Femur (tissue), 1 donor: ENCODE results near the gene AJAP1.

Experiments used
- DNase-seq: peaks from one replicate; pipeline ENCODE4 v3.0.0-alpha.2; 2017

The AJAP1 gene

GRCh38 chr1:4703646-4704045 is 49.2 kb downstream of the AJAP1 start:
- no peak for DNase-seq

DNA sequence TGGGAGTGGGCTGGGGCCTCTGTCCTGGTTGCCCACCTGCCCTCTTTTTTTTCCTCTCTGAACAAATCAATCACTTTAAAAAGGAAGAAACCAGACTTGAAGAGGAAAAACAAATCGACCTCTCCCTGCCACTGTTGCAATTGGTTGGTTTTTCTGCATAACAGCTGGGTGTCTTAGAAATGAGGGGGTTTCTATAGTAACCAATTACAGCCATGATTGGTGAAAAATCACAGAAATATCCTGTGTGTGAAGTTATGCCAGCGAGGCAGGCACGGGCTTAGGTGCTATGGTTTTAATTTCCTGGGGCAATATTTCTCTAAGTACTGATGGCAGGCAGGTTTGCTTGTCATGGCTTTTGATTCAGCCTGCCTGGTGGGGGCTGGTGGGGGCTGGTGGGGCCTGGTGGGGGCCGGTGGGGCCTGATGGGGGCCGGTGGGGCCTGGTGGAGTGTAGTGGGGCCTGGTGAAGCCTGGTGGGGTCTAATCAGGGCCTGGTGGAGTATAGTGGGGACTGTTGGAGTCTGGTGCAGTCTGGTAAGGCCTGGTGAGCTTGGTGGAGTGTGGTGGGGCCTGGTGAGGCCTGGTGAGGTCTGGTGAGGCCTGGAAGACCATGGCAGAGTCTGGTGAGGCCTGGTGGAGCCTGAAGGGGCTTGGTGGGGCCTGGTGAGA is 54.6 kb downstream of the AJAP1 start:
- no peak for DNase-seq

DNA sequence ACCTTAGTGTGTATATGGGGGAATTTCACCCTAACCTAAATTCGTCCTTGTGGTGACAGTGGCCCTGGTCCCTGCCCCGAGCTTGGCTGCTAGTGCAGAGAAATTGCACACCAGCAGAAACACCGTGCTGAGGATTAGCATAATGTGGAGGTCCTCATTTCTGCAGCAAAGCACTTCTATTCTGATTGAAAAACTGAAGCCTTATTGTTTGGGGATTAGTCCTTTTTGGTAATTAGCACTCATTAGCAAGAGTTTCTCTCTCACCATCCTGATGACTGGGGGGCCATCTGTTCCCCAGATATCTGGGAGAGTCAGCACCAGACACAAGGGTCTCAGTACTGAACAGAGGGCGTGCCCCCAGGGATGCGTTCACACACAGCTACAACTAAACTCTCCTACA is 55.2 kb downstream of the AJAP1 start:
- no peak for DNase-seq

DNA sequence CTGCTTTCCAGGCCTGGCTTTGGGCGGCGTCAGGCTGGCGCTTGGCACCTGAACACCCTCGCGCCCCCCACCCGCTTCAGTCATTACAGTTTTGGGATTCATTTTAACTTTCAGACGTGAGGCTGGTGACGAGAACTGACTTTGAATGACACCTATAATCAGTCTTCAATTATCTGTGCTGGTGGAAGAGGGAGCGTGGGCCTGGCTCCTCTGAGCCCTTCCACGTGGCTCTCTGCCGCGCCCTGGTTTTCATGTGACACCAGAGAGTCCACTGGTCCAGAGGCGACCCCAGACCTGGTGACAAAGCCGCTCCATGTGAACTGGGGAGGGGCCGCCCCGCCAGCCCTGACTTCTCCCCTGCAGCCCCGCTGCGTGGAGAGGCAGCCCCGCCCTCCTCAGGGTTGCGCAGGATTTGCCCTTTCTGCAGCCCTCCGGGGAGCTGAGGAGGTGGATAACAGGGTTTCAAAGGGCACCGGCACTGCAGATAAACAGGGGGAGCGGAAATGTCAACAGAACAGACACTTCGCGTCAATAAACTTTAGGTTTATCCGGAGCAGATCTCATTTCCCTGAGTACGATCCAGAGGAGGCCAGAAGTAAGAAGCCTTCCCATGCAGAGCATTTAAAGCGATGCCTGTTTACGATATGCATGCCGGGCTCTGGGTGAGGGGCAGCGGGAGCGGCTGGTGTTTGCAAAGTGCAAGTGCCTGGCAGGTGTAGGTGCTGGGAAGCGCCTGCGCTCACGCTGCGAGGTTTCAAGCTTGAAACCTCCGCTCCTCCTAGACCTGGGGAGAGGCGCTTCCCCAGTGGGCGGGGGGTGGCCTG is 56.4 kb downstream of the AJAP1 start:
- no peak for DNase-seq

GRCh38 chr1:4711416-4712275 is 57.2 kb downstream of the AJAP1 start:
- DNase-seq: no peak

DNA sequence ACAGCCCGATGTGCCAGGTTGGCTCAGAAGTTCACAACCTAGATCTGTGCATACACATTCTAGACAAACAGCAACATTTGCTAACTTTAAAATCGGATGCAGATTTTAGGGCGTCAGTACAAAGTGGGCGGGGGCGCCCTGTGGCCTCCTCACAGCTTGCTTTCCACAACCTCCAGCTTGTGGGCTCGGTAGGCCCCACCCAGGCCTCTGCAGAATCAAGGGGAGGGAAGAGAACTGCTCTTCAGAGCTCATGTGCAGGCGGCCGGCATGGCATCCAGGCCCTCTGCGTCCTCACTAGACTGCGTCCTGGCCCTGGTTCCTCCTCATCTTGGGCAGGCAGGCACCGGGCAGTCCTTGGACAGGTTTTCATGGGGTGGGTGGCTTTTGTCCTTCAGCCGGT is 59.3 kb downstream of the AJAP1 start:
- DNase-seq: no peak

DNA sequence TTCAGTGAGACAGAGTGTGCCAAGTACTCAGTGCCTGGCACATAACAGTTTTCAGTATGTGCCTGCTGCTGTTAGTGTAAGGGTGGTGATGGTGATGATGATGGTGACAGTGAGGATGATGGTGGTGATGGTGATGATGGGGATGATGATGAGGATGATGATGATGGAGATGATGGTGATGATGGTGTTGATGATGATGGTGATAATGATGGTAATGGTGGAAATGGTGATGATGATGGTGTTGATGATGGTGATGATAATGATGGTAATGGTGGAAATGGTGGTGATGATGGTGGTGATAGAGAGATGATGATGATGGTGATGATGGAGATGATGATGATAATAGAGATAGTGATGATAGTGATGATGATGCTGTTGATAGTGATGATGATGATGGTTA is 62.0 kb downstream of the AJAP1 start:
- DNase-seq: no peak

DNA sequence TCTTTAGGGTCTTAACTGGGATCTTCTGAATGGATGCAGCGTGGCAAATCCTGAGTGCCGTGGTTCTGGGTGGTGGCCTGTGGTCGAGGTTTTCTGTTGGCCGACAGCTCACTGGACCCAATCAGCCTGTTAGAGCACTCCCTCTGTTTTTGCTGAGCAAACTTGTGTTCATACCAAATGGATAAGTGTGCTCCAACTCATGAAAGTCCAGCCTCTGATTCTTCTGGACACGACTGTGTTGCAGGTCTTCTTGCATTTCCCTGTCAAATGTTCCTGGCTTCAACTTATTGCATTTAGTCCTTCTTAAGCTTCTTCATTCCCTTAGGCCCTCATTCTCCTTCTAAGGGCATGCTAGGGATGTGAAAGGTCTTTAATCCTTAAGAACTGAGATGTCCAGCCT is 63.7 kb downstream of the AJAP1 start:
- no peak for DNase-seq

GRCh38 chr1:4723106-4723505 is 68.7 kb downstream of the AJAP1 start:
- no peak for DNase-seq

DNA sequence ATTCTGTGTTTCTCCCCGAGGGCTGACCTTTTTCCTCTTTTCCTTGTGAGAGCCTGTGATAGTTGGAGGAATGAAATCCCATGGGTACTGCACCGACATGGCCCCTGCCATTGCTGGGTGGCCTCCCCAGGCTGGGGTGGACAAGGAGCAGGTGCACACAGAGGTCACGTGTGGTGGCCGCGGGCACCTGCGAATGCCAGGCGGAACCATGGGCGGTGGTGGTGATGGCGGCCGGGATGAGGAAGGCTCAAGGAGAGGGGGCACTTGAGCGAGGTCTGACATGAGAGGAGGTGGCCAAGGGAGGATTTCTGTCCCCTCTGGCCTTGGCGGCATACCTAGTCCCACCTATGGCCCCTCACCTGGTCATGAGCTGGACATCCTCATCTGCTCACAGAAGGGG is 69.6 kb downstream of the AJAP1 start:
- DNase-seq: no peak

DNA sequence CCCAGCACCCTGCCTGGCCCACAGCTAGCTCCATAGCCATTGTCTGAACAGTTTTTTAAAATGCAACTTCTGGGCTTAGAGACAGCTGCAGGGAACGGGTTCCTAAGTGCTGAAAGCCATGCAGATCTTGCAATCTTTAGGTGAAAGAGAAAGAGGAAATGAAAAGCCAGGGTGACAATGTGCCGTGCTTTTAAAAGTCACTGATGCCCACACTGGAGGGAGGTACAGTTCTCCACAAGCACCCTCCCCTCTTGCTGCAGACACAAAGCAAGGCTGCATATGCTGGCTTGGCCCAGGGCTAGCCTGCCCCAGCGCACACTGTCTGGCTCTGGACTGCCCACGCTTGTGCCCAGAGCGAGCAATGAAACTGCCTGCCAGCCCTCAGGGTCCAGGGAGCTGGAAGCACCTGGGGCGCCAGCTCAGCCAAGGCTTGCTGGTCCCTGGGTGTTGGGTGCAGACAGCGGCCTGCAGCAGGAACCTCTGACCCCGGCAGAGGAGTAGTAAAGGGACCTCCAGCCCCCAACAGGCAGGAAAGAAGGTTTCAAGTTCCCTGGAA is 70.4 kb downstream of the AJAP1 start:
- DNase-seq: no peak

DNA sequence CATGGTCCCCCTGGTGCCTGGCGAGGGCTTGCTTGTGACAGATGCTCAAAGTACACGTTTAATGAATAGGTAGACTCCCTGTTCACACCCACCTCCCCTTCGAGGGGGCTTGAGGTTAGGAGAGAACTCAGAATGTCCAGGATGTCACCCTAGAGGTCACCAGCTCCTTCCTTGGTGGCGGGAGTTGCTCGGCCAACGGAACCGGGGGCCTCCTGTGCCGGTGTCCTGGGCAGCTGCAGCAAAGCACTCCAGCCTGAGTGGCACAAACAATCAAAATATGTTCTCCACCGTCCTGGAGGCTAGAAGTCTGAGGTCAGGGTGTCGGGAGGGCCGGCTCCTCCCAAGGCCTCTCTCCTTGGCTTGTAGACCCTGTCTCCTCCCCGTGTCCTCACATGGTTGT is 71.0 kb downstream of the AJAP1 start:
- no peak for DNase-seq

GRCh38 chr1:4726620-4727341 is 72.4 kb downstream of the AJAP1 start:
- DNase-seq: no peak

DNA sequence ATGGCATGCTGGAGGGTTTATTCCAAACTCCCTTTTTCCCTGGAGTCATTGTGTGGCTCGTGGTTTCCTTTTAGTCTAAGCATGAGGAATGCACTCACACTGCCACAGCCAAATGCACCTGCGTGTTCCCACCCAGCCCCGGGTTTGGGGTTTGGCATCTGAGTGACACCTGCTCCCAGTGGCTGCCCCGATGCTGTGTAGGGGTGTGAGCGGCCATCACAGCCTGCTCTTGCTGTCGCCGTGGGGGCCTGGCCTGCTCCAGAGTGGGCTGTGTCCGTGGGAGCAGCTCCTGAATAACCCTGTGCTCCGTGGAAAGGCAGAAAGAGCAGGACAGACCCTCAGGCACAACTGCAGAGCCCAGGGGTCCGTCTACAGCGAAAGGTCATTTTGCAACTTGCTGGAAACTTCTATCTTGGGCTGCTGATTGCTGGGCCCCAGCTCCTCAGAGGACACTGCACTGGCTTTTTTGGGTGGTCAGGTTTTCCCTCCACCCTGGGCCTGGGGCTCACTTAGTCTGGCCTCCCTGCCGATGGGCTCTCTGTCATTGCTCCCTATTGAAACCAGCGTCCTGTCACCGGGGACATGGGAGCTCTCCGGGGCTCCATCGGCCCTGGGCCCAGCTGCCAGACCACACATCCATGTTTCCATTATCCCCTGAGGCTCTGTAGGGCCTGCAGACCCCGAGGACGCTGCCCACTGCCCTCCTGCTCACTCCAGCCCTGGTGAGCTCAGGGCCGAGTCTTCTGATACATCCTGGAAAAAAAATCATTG is 74.1 kb downstream of the AJAP1 start:
- no peak for DNase-seq

DNA sequence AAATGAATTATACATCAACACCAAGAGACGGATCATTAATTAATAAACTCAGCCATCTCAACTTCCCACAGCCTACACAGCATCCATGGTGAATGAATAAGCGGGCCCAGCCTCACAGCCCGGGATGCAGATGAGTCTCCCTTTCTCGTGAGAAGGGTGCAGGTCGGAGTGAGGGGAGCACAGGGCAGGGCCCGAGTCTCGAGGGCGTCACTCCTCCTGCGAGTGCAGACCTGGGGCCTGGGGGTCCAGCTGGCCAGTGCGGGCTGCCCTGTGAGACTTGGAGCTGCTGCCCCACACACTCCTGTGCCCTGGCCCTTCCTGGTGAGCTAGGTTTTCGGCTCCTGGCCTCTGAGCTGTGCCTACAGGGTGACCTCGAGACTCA is 74.7 kb downstream of the AJAP1 start:
- DNase-seq: no peak

GRCh38 chr1:4730078-4730477 is 75.7 kb downstream of the AJAP1 start:
- no peak for DNase-seq

GRCh38 chr1:4733446-4734177 is 79.2 kb downstream of the AJAP1 start:
- no peak for DNase-seq

DNA sequence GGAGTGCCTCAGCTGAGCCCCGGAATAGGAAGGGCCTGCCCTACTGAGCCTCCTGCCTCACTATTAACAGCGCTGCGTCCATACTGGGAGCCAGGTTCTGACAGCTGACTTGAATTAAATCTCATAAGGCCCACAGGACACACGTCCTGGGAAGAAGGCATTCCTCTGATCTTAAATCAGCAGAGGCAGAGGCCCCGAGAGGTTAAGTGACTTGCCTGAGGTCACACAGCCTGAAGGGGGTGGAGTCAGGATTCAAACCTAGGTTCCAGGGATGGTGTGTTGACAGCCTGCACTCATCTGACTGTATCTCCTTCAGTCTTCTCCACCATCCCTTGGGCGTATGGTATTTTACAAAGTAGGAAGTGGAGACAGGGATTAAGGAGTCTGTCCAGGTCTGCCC is 79.8 kb downstream of the AJAP1 start:
- DNase-seq: no peak

- no peak for DNase-seq
Measured at GRCh38 chr1:4734791-4735190, 80.4 kb downstream of the AJAP1 start.

DNA sequence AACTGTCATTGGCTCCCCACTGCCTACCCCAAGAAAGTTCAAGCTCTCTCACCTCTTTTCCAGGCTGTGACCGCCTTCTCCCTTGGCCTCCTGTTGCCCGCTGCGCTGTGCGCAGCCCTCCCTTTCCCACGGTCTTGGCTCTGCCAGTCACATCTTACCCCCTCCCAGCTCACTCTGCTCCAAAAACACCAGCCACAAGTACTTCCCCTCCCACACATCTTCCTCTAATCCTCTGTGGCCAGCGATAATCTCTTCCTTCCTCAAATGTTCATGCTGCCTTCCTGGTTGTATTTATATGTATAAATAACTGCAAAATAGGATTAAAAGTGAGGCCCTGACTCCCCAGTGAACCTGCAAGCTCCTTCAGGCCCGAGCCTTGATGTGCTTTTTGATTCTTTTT is 81.8 kb downstream of the AJAP1 start:
- peak; percentile 39 for DNase-seq

- DNase-seq: no peak
Measured at GRCh38 chr1:4741876-4742423, 87.5 kb downstream of the AJAP1 start.
